Mesenchymal stem cell (in vitro differentiated cells and primary cell): ENCODE measurements around the gene TNFSF9.

ENCODE experiments used
- DNase-seq: peaks from one replicate; pipeline ENCODE4 v3.0.0-alpha.2; 2013
- H2AFZ ChIP-seq: one replicate; pipeline ENCODE4 v1.6.1; 2013; ENCODE audit warnings: low read depth, mild to moderate bottlenecking, control low read depth, inconsistent platforms, low read length, moderate library complexity
- H2AK5ac ChIP-seq: 2 replicates; pipeline ENCODE4 v1.6.1; 2013; ENCODE audit warnings: low read length, moderate library complexity, mild to moderate bottlenecking, inconsistent platforms; ENCODE audit not compliant: severe bottlenecking
- H2BK120ac ChIP-seq: one replicate; pipeline ENCODE4 v1.6.1; 2013; ENCODE audit warnings: low read depth, mild to moderate bottlenecking, inconsistent platforms, low read length, moderate library complexity
- H2BK12ac ChIP-seq, 2 experiments: one replicate each; pipeline ENCODE4 v1.6.1; 2013; ENCODE audit warnings: inconsistent platforms in 2 of 2, low read length in 2 of 2, mild to moderate bottlenecking in 2 of 2, moderate library complexity in 2 of 2, control low read depth in 1 of 2
- H2BK15ac ChIP-seq: one replicate; pipeline ENCODE4 v1.6.1; 2013; ENCODE audit warnings: mild to moderate bottlenecking, low read depth, inconsistent platforms; ENCODE audit not compliant: poor library complexity, severe bottlenecking
- H2BK5ac ChIP-seq: 2 replicates; pipeline ENCODE4 v1.6.1; 2013; ENCODE audit warnings: low read depth, mild to moderate bottlenecking, low read length, control low read depth, inconsistent platforms; ENCODE audit not compliant: poor library complexity, severe bottlenecking
- H3K14ac ChIP-seq, 2 experiments: one replicate each; pipeline ENCODE4 v1.6.1; 2013; ENCODE audit warnings: inconsistent platforms in 2 of 2, low read length in 2 of 2, control low read depth in 1 of 2, mild to moderate bottlenecking in 1 of 2, moderate library complexity in 1 of 2
- H3K18ac ChIP-seq, 2 experiments: one replicate each; pipeline ENCODE4 v1.6.1; 2013; ENCODE audit warnings: inconsistent platforms in 2 of 2, low read length in 2 of 2, control low read depth in 1 of 2, low read depth in 1 of 2, mild to moderate bottlenecking in 1 of 2
- H3K23ac ChIP-seq, 2 experiments: one replicate each; pipeline ENCODE4 v1.6.1; 2013; ENCODE audit warnings: inconsistent platforms in 2 of 2, low read length in 2 of 2, mild to moderate bottlenecking in 2 of 2, moderate library complexity in 2 of 2, control low read depth in 1 of 2
- H3K27ac ChIP-seq: 2 replicates; pipeline ENCODE4 v1.5.1; 2013; ENCODE audit warnings: mild to moderate bottlenecking, moderate library complexity, low read length, control low read depth, inconsistent platforms; ENCODE audit not compliant: poor library complexity, severe bottlenecking
- H3K27me3 ChIP-seq, 2 experiments: 2 replicates each; pipeline versions ENCODE4 v1.6.1 to v1.7.0; 2013; ENCODE audit warnings: low read length in 2 of 2, mild to moderate bottlenecking in 2 of 2, moderate library complexity in 2 of 2, control low read depth in 1 of 2, inconsistent platforms in 1 of 2; ENCODE audit not compliant: control insufficient read depth in 1 of 2, insufficient read depth in 1 of 2
- H3K36me3 ChIP-seq, 2 experiments: 2 replicates each; pipeline versions ENCODE4 v1.6.1 to v1.7.0; 2013; ENCODE audit warnings: low read length in 2 of 2, control low read depth in 1 of 2, inconsistent platforms in 1 of 2, low read depth in 1 of 2, mild to moderate bottlenecking in 1 of 2; ENCODE audit not compliant: insufficient read depth in 2 of 2, control insufficient read depth in 1 of 2
- H3K4ac ChIP-seq, 2 experiments: one replicate each; pipeline ENCODE4 v1.6.1; 2013; ENCODE audit warnings: inconsistent platforms in 2 of 2, low read length in 2 of 2, mild to moderate bottlenecking in 2 of 2, moderate library complexity in 2 of 2, control low read depth in 1 of 2, low read depth in 1 of 2
- H3K4me1 ChIP-seq: 2 replicates; pipeline ENCODE4 v1.6.1; 2013; ENCODE audit warnings: low read depth, low read length, control low read depth; ENCODE audit not compliant: control insufficient read depth, insufficient read depth
- H3K4me2 ChIP-seq: 2 replicates; pipeline ENCODE4 v1.6.1; 2013; ENCODE audit warnings: low read length, mild to moderate bottlenecking, inconsistent platforms; ENCODE audit not compliant: poor library complexity, severe bottlenecking
- H3K4me3 ChIP-seq, 2 experiments: 2 replicates each; pipeline versions ENCODE4 v1.5.1 to v1.7.0; 2013; ENCODE audit warnings: low read length in 2 of 2, mild to moderate bottlenecking in 2 of 2, control low read depth in 1 of 2, low read depth in 1 of 2; ENCODE audit not compliant: insufficient read depth in 1 of 2
- H3K79me1 ChIP-seq: replicated peaks from 2 replicates; pipeline ENCODE4 v1.6.1; 2013; ENCODE audit warnings: mild to moderate bottlenecking, control low read depth, low read length, inconsistent platforms; ENCODE audit not compliant: poor library complexity, severe bottlenecking
- H3K9ac ChIP-seq: 2 replicates; pipeline ENCODE4 v1.7.0; 2013; ENCODE audit warnings: mild to moderate bottlenecking, low read length, moderate library complexity
- H3K9me3 ChIP-seq: 2 replicates; pipeline ENCODE4 v1.7.0; 2013; ENCODE audit warnings: mild to moderate bottlenecking, low read length; ENCODE audit not compliant: control insufficient read depth
- H4K8ac ChIP-seq: one replicate; pipeline ENCODE4 v1.6.1; 2013; ENCODE audit warnings: inconsistent platforms, mild to moderate bottlenecking, low read length, moderate library complexity
- H4K91ac ChIP-seq: one replicate; pipeline ENCODE4 v1.6.1; 2013; ENCODE audit warnings: mild to moderate bottlenecking, low read length, inconsistent platforms
- WGBS: methylation state at CpG from one replicate; pipeline ENCODE4 v1.1.7; 2013; ENCODE audit warnings: mixed read lengths; 5-methylcytosine and 5-hydroxymethylcytosine counted together

The TNFSF9 gene

GRCh38 chr19:6534451-6535093, 3.7 kb downstream of the TNFSF9 start:
- H3K14ac ChIP-seq = no peak overlapping the region
- peaks cover 9 to 16% of the 10 kb centered on the region in 2 experiments for H3K27me3 ChIP-seq

GRCh38 chr19:6535558-6536137, 4.8 kb downstream of the TNFSF9 start:
- H3K27ac ChIP-seq = no peak overlapping the region
- H2BK120ac ChIP-seq = no peak overlapping the region
- H2BK12ac ChIP-seq = no peak overlapping the region
- DNase-seq = no peak
- H2BK5ac ChIP-seq = no peak overlapping the region
- no peak overlapping the region for H3K23ac ChIP-seq
- WGBS = 88% methylated on average over 9 of the region's 10 CpGs
- peaks cover 3% of the 10 kb centered on the region for H3K79me1 ChIP-seq
- H3K4me3 ChIP-seq = no peak overlapping the region
- no peak overlapping the region for H2BK15ac ChIP-seq
- H3K9ac ChIP-seq = no peak overlapping the region
- no peaks in the 10 kb centered on the region for H3K9me3 ChIP-seq
- peaks cover 9 to 16% of the 10 kb centered on the region in 2 experiments for H3K27me3 ChIP-seq
- H2AK5ac ChIP-seq = no peak overlapping the region
- H3K4me2 ChIP-seq = no peak overlapping the region
- peaks cover 11 to 17% of the 10 kb centered on the region in 2 experiments for H3K36me3 ChIP-seq
- peaks cover 22% of the 10 kb centered on the region for H3K4me1 ChIP-seq
- no peak overlapping the region for H2AFZ ChIP-seq
- no peak overlapping the region for H4K91ac ChIP-seq
- H3K4ac ChIP-seq = no peak overlapping the region
- no peak overlapping the region for H4K8ac ChIP-seq
- H3K18ac ChIP-seq = no peak overlapping the region
- H3K14ac ChIP-seq = no peak overlapping the region

More at GRCh38 chr19:6534451-6535093, 3.7 kb downstream of the TNFSF9 start:
- Histone ChIP-seq H3K4ac (no peak overlapping the region), H3K23ac (no peak overlapping the region), H4K8ac (no peak overlapping the region), H2AFZ (no peak overlapping the region), H4K91ac (no peak overlapping the region), H3K36me3 (peaks cover 11 to 17% of the 10 kb centered on the region in 2 experiments), H3K27ac (no peak overlapping the region), H3K79me1 (peaks cover 3% of the 10 kb centered on the region), H3K9me3 (no peaks in the 10 kb centered on the region), H3K18ac (no peak overlapping the region), H2AK5ac (no peak overlapping the region), H2BK15ac (no peak overlapping the region), H3K4me1 (peaks cover 22% of the 10 kb centered on the region), H2BK5ac (no peak overlapping the region), H3K4me3 (no peak overlapping the region), H2BK12ac (no peak overlapping the region), H3K4me2 (no peak overlapping the region), H2BK120ac (no peak overlapping the region), H3K9ac (no peak overlapping the region)
- no peak for DNase-seq
- WGBS = 75% methylated on average over 39 of the region's 40 CpGs

DNA sequence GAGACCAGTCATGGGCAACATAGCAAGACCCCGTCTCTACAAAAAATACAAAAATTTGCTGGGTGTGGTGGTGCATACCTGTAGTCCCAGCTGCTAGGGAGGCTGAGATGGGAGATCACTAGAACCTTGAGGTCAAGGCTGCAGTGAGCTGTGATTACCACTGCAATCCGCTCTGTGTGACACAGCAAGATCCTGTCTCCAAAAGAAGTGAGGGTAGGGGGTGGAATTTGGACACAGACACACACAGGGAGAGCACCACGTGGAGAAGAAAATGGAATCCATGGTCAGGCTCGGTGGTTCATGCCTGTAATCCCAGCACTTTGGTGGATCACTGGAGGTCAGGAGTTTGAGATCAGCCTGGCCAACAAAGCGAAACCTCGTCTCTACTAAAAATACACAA, 8.7 kb downstream of the TNFSF9 start:
- H3K4me2 ChIP-seq = no peak overlapping the region
- no peak overlapping the region for H4K91ac ChIP-seq
- no peak overlapping the region for H3K4me3 ChIP-seq
- no peak overlapping the region for H2BK5ac ChIP-seq
- no peak for DNase-seq
- no peak overlapping the region for H3K4ac ChIP-seq
- no peak overlapping the region for H3K27ac ChIP-seq
- peaks cover 0 to 5% of the 10 kb centered on the region in 2 experiments for H3K27me3 ChIP-seq
- no peak overlapping the region for H3K18ac ChIP-seq
- peaks cover 11 to 15% of the 10 kb centered on the region in 2 experiments for H3K36me3 ChIP-seq
- no peak overlapping the region for H2BK12ac ChIP-seq
- no peaks in the 10 kb centered on the region for H3K79me1 ChIP-seq
- H3K23ac ChIP-seq = no peak overlapping the region
- no peak overlapping the region for H4K8ac ChIP-seq
- no peak overlapping the region for H2BK120ac ChIP-seq
- H2AK5ac ChIP-seq = no peak overlapping the region
- no peaks in the 10 kb centered on the region for H3K9me3 ChIP-seq
- H2BK15ac ChIP-seq = no peak overlapping the region
- no peak overlapping the region for H2AFZ ChIP-seq
- no peak overlapping the region for H3K14ac ChIP-seq
- no peak overlapping the region for H3K9ac ChIP-seq
- 77% methylated on average over 6 of the region's 6 CpGs for WGBS
- H3K4me1 ChIP-seq = peaks cover 3% of the 10 kb centered on the region

DNA sequence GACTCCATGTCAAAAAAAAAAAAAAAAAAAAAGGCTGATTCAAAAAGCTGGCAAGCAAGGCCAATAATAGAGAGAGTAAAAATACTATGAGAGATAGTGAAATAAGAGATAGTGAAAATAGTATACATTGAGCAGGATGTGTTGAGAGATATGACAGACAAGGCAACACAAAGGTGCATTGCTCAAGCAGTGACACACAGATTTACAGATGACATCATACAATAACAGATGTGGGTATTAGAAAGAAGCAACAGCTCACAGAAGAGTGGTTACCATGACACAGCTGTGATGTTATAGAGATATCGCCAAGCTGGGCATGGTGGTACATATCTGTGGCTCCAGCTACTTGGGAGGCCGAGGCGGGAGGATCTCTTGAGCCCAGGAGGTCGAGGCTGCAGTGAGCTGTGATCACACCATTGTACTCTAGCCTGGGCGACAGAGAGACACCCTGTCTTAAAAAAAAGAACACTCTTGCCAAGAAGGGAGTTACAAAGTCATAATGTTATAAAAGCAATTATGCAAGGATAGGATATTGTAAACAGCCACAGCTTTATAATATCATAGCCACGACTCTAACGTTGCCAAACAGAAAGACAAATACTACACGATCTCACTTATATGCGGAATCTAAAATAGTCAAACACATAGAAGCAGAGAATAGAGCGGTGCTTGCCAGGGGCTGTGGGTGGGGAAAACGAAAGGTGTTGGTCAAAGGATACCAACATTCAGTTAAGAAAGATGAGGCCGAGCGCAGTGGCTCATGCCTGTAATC, 10.3 kb downstream of the TNFSF9 start:
- H2BK120ac ChIP-seq = no peak overlapping the region
- no peak for DNase-seq
- H3K18ac ChIP-seq = no peak overlapping the region
- H2BK12ac ChIP-seq = no peak overlapping the region
- no peak overlapping the region for H3K4me3 ChIP-seq
- H3K9me3 ChIP-seq = no peaks in the 10 kb centered on the region
- H3K4ac ChIP-seq = no peak overlapping the region
- H2AFZ ChIP-seq = no peak overlapping the region
- H3K27me3 ChIP-seq = peaks cover 0 to 8% of the 10 kb centered on the region in 2 experiments
- H3K36me3 ChIP-seq = peaks cover 3 to 9% of the 10 kb centered on the region in 2 experiments
- H4K91ac ChIP-seq = no peak overlapping the region
- H3K4me2 ChIP-seq = no peak overlapping the region
- H3K23ac ChIP-seq = no peak overlapping the region
- no peaks in the 10 kb centered on the region for H3K79me1 ChIP-seq
- no peak overlapping the region for H3K27ac ChIP-seq
- H4K8ac ChIP-seq = no peak overlapping the region
- 78% methylated on average over 12 of the region's 13 CpGs for WGBS
- no peak overlapping the region for H3K14ac ChIP-seq
- no peaks in the 10 kb centered on the region for H3K4me1 ChIP-seq
- no peak overlapping the region for H2BK5ac ChIP-seq
- H2AK5ac ChIP-seq = no peak overlapping the region
- no peak overlapping the region for H3K9ac ChIP-seq
- no peak overlapping the region for H2BK15ac ChIP-seq
